HT1080 (cell line): ENCODE results near the gene LAMA4. TPM values are rescaled to one million over a fixed set of nuclear protein-coding genes. Genes with fewer than 3 reads are reported as not detected.
"Not testable (repeated sequence)": the region's sequence is repeated elsewhere in the genome, so short reads cannot be mapped to it uniquely, and the experiment has no call there.

ENCODE experiments used
- DNase-seq: peaks from one replicate; pipeline ENCODE4 v3.0.0-alpha.2; 2015; ENCODE audit warnings: low read depth
- total RNA-seq: library from RNA; depleted of rRNA; stranded (reverse); fragments of >200 nt; shearing (Covaris generic); gene quantifications from 2 replicates; pipeline ENCODE4 v1.2.3, GENCODE V29; 2014

The LAMA4 gene
- total RNA-seq, 1 experiment from 2014 or later: 42.3 TPM

GRCh38 chr6:112218563-112218962 lies 35.8 kb downstream of the LAMA4 start:
- peak; percentile 62 for DNase-seq

- peak; percentile 83 for DNase-seq
These were observed 37.5 kb downstream of the LAMA4 start for GRCh38 chr6:112216662-112217551.

- DNase-seq: no peak
These were observed 38.7 kb downstream of the LAMA4 start for GRCh38 chr6:112215488-112216284.

GRCh38 chr6:112214739-112215269 lies 39.6 kb downstream of the LAMA4 start:
- DNase-seq: peak; percentile 7

- DNase-seq: no peak
These were observed 43.5 kb downstream of the LAMA4 start for GRCh38 chr6:112210852-112211251.

GRCh38 chr6:112209131-112209530 lies 45.2 kb downstream of the LAMA4 start:
- no peak for DNase-seq

- no peak for DNase-seq
These were observed 46.6 kb downstream of the LAMA4 start for GRCh38 chr6:112207776-112208175.

GRCh38 chr6:112207131-112207530 lies 47.2 kb downstream of the LAMA4 start:
- DNase-seq: no peak

- DNase-seq: no peak
These were observed 48.3 kb downstream of the LAMA4 start for GRCh38 chr6:112206110-112206458.

- peak; percentile 95 for DNase-seq
These were observed 48.8 kb downstream of the LAMA4 start for GRCh38 chr6:112205427-112206109.

GRCh38 chr6:112204350-112204706 lies 50.0 kb downstream of the LAMA4 start:
- DNase-seq: no peak

- peak; percentile 96 for DNase-seq
These were observed 50.6 kb downstream of the LAMA4 start for GRCh38 chr6:112203577-112204349.

- DNase-seq: no peak
These were observed 51.6 kb downstream of the LAMA4 start for GRCh38 chr6:112202639-112203341.

GRCh38 chr6:112200185-112200914 lies 54.0 kb downstream of the LAMA4 start:
- DNase-seq: not testable (repeated sequence)

- DNase-seq: no peak
These were observed 55.4 kb downstream of the LAMA4 start for GRCh38 chr6:112199001-112199403.

GRCh38 chr6:112198582-112198981 lies 55.8 kb downstream of the LAMA4 start:
- DNase-seq: no peak

- DNase-seq: no peak
These were observed 56.7 kb downstream of the LAMA4 start for GRCh38 chr6:112197636-112198035.

- no peak for DNase-seq
These were observed 58.1 kb downstream of the LAMA4 start for GRCh38 chr6:112196306-112196705.

GRCh38 chr6:112195166-112195565 lies 59.2 kb downstream of the LAMA4 start:
- no peak for DNase-seq

GRCh38 chr6:112194511-112194910 lies 59.9 kb downstream of the LAMA4 start:
- no peak for DNase-seq
